DMS114 treated with DMSO at 0.1 percent for 48 hours (cell line): ENCODE results near the gene NUF2.
"Not testable (repeated sequence)": the region's sequence is repeated elsewhere in the genome, so short reads cannot be mapped to it uniquely, and the experiment has no call there.

Experiments
- DNase-seq: peaks from one replicate; lab custom pipeline; 2025; ENCODE audit not compliant: unreplicated experiment; lab: John Stamatoyannopoulos, UW

The NUF2 gene

DNA sequence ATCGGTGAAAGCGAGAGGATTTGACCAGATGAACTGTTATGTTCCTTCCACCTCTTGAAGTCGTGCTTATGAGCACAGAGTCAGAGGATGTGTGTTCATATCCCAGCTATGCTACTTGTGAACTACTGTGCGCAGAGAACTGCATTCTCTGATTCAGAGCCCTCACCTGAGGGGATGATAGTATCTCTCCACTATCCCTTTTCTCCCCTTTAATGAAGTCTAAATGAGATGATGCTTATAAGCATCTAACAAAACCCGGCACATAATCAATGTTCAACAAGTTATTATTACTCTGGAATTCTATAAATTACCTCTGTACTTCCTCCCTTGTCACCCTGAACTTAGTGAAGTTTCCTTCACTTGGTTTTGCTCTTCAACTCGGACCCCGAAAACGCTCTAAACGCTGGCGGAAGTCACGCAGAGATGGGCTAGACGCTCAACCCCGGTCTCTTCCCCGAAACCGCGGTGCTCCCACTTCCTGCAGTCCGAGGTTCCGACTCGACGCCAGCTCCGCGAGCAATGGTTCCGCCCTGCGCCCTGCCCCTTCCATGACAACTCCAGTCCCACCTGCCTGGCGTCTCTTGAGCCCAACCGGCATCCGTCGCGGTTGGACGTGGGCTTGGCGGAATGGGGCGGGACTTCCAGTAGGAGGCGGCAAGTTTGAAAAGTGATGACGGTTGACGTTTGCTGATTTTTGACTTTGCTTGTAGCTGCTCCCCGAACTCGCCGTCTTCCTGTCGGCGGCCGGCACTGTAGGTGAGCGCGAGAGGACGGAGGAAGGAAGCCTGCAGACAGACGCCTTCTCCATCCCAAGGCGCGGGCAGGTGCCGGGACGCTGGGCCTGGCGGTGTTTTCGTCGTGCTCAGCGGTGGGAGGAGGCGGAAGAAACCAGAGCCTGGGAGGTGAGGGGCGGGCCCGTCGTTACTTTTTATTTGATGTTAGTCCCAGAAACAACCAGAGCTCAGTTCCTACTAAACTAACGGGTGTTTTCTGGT lies at the start of gene NUF2:
NUF2 (plus strand) TSS at position 644 of the 995 bp plus-strand sequence. CDS start 4,098 bp downstream, outside the sequence.
- DNase-seq = peak; percentile 99

DNA sequence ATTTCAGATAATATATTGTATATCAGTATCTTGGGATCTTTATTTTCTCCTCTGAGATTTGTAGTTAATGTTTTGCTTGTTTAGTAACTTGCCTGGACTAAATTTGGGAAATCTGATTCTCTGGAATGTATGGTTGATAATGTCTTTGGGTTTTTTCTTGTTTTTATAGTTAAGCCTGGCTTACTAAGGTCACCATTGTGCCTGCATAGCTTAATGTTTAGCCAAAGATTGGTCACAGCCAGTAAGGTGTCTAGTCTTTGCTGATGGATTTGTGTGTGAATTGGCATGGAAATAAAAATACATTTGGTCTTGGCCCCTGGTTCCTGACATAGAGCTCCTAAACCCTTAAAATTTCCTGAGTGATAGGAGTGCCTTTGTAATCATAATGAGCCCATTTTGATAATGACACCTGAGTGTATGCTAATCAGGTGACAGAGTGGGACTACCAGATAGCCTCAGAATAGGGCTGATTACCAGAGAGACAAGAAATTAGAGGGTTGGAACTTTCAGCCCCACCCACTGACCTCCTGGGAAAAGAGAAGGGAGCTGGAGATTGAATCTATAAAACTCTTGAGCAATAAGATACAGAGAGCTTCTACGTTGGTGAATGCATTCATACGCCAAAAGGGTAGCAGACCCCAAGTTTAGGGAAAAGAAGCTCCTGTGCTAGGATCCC lies 47.9 kb upstream of the NUF2 start:
- no peak for DNase-seq

DNA sequence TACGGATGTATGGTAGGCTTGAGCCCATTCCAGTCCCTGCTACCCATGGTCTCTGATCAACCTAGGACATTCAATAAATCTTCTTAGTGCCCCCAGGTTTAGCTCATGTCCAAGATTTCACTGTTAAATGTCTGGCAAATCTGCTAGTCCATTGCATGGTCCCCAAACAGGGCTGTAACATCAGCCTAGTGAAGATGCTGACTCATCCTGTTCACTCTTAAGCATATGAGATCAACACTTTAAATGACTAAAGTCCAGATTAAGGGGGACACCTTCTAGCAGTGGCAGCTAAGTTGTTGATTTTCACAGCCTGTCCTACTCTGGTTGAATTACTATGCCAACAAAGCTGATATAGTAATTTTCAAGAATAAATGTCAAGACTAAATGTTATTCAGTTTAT lies 46.5 kb upstream of the NUF2 start:
- DNase-seq = no peak

DNA sequence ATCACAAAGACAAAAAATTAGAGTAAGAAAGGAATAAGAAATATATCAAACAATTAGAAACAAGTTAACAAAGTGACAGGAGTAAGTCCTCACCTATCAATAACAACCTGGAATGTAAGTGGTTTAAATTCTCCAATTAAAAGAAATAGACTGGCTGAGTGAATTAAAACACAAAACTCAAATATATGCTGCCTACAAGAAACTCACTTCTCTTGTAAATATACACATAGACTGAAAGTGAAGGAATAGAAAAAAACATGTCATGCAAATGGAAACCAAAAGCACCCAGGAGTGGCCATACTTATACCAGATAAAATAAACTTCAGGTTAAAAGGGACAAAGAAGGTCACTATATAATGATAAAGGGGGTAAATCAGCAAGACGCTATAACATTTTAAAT lies 43.2 kb upstream of the NUF2 start:
- DNase-seq = no peak

DNA sequence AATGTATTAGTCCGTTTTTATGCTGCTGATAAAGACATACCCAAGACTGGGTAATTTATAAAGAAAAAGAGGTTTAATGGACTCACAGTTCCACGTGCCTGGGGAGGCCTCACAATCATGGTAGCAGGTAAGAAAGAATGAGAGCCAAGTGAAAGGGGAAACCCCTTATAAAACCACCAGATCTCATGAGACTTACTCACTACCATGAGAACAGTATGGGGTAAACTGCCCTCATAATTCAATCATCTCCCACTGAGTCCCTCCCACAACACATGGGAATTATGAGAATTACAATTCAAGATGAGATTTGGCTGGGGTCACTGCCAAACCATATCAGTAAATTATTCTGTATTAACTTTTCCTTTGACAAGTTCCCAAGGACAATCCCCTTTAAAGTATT lies 36.9 kb upstream of the NUF2 start:
- not testable (repeated sequence) for DNase-seq

DNA sequence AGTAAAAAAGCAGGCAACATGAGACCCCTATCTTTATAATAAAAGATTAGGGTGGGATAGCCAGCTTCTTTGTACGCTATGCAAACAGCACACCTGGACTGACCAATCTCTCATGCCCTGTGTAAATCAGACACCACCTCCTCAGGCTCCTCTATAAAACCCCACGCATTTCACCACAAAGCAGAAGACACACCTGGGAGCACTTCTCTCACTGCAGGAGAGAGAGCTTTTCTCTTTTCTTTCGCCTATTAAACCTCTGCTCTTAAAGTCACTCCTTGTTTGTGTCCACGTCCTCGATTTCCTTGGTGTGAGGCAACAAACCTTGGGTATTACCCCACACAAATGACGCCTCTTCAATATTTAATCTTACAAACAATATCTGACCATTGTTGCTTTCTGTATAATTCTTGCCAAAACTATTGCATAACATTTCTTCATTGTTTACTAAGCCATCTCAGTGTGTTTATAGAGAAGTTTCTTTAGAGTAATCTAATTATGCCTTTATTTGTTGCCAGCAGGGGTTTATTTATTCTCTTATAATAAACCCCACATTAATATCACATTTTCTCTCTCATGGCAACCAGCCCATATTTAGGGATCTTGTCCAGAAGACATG lies 31.6 kb upstream of the NUF2 start:
- no peak for DNase-seq

DNA sequence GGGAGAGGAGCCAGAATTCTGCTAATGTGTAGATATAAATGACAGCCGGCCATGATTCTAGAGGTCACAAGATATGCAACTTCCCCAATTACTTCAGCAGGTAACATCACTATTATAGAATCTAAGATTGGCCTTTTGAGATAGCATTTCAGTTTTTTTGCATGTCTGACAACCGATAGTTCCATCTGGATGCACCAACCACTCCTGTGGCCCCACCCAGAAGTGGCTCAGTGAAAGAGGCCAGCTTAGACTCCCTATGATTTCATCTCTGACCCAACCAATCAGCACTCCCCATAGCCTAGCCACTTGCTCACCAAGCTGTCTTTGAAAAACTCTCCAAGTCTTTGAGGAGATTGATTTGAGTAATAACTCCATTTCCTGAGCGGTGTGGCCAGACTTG lies 30.3 kb upstream of the NUF2 start:
- DNase-seq = no peak

DNA sequence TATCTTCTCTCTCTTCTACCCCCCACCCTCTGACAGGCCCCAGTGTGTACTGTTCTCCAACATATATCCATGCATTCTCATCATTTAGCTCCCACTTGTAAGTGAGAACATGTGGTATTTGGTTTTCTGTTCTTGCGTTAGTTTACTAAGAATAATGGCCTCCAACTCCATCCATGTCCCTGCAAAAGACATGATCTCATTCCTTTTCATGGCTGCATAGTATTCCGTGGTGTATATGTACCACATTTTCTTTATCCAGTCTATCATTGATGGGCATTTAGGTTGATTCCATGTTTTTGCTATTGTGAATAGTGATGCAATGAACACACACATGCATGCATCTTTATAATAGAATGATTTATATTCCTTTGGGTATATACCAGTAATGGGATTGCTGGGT lies 29.6 kb upstream of the NUF2 start:
- not testable (repeated sequence) for DNase-seq

DNA sequence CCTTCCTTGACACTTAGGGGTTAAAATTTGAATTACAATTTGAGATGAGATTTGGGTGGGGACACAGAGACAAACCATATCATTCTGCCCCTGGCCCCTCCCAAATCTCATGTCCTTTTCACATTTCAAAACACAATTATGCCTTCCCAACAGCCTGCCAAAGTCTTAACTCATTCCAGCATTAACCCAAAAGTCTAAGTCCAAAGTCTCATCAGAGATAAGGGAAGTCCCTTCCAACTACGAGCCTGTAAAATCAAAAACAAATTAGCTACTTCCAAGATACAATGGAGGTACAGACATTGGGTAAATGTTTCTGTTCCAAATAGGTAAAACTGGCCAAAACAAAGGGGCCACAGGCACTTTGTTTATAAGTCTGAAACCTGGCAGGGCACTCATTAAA lies 28.3 kb upstream of the NUF2 start:
- DNase-seq = not testable (repeated sequence)

DNA sequence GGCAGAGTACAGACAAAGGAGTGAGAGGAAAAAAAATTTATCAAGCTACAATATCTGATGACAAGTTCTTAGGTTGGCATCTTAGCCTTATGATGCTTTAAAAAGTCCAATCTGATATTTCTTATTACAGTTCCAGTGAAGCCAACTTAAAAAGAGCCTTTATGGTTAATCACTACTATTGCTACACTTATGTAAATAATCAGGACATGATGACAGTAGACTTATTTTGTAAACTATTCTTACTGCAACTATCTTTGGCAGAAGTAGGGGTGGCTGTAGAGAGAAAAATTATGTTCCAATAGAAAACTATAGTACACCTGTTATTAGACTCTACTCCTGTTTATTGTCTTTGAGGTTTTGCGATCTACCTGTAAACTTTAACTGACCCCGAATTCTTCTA lies 25.8 kb upstream of the NUF2 start:
- no peak for DNase-seq

DNA sequence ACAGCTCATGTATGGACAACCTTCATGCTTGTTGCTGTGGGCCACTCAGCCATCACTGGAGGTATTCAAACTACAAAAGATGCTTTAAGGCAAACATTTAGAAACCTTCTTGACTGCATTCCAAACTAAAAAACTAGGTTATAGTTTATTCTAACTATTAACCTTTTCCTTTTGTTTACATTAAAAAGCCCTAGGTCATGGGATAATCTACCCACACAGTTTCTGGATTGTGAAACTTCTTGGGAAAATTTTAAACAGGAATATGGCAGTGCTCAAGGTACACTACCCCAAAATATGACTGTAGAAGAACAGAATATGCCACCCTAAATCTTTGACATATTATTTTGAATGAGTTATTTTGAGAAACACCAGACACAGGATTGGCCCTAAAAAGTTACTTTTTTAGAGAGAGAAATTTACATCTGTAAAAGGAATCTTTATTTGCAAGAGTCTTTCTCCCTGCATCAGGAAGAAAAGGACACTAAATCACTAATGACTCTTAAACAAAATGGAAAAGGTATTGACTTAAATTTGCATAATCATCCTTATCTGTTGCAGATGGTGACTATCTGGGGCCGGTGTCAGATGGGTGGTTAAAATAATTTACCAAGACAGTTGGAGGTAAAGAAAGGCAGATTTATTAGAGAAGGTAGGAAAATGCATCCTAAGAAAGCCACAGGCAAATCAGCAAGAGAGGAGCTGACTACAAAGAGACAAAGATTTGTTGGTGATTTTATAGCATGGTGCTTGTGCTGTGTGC lies 25.1 kb upstream of the NUF2 start:
- no peak for DNase-seq

DNA sequence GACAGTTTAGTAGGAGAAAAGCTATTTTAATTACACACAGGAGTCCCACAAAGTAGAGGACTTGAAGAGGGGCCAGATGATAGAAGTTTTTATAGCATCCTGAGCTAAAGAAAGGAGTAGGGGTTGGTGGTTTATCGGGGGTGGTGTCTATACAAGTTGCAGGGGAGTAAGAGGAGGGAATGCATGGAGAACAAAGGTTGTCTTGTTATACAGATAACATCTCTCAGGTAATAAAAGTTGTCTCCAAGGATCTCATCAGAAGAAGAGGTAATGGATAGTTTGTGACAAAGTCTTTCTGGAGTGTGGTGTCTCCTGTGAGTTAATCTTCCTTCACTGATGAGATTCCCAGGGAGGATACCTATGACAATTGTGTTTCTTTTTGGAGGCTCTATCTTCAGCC lies 23.4 kb upstream of the NUF2 start:
- no peak for DNase-seq

DNA sequence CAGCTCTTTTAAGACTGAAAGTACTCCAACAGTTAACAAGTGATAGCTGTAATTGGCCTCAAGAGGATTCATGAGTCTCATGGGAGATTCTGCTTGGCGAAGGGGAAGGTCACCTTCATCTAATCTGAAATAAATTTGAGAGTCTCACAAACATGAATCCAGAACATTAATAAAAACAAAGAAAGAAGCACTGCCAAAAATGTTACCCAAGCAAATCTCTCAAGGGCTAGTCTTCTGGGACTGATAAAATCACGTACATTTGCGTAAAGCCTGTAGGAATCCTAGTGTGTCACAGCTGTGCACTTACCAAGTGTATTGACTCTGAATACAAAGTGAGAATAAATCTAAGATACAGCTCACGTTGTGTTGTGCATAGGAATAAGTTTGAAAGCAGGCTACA lies 21.2 kb upstream of the NUF2 start:
- DNase-seq = no peak

DNA sequence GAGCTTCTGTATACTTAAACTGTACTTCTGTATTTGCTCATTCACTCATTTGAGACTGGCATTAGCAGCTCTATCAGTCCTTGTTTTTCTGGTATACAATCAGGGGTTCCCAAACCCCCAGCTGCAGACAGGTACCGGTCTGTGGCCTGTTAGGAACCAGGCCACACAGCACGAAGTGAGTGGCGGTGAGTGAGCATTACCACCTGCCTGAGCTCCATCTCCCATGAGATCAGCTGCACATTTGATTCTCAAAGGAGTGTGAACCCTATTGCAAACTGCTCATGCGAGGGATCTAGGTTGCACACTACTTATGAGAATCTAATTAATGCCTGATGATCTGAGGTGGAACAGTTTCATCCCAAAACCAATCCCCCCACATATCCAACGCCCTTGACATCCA lies 18.2 kb upstream of the NUF2 start:
- DNase-seq = no peak

DNA sequence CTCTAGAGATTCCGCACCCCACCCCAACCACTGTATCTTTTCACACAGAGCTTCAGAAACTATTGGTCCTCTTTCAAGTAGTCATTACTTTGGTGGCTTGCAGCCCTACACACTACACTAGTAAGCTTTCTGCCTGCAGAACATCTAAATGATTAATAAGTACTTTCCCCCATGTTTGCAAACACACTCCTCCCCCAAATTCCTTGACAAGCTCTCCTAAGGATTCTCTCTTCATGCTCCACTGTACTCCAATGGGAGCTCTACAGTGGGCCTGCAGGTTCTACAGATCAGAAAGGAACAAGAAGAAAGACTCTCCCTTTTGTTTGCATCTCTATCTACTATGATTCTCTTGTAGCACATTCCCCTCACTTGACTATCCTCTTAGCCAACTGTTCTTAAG lies 16.3 kb upstream of the NUF2 start:
- DNase-seq = no peak

DNA sequence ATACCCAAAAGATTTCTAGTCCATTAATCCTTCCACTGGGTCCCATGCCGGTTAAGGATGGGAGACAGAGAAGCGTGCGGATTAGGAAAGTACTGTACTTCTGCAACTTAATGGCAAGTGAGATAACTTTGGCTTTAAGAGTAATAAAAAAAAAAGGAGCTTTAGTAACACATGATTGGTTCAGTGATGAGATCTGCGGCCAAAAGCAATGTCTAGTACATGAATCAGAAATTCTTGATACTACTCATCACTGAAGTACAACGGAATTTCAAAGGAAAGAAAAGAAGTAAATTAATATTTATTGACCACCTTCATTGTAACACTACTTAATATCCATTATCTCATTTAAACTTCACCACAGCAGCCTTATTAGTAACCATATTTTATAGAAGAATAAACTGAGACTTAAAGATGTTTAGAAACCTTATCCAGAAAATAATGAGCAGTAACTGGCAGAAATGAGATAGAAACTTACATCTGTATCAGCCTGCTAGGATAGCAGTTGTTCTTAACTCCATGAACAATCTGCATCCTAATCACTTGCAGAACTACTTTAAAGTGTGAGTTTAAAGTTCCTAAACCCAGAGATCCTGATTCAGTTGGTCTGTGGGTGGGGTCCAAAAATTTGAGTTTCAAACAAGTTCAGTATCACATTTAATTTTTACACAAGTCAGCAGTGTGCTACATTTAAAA lies 14.1 kb upstream of the NUF2 start:
- DNase-seq = no peak

DNA sequence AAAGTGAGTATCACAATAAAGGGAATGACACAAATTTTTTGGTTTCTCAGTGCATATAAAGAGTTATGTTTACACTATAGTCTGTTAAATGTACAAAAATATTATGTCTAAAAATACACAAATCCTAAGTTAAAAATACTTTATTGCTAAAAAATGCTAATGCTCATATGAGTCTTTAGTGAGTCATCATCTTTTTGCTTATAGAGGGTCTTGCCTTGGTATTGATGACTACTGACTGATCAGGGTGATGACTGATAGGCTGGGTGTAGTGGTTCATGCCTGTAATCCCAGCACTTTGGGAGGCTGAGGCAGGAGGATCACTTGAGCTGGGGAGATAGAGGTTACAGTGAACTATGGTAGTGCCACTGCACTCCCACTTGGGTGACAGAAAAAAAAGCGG lies 12.9 kb upstream of the NUF2 start:
- no peak for DNase-seq

DNA sequence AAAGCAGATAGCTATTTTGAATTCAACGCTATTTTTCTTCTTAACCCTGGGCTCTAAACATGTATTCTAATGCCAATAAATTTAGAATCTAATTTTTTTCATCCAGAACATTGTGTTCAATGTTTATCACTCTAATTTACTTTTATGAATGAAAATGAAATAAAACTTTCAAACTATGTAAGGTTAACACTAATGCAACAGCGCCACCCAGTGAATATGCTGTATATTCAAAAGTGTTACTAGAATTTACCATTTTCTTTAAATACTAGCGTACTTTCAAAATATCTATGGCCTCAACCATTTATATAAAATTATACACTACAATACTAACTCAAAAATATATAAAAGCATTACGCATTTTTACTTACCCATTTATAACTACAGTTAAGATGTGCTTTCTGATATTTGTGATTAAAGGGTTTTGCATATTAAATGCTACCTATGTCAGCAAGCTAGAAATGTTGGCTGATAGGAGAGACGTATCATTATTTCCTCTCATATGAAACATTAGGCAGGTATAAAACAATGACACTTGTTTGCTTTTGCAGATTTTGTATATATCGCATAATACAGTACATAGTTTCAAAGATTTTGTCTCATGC lies 5.9 kb upstream of the NUF2 start:
- peak; percentile 30 for DNase-seq

DNA sequence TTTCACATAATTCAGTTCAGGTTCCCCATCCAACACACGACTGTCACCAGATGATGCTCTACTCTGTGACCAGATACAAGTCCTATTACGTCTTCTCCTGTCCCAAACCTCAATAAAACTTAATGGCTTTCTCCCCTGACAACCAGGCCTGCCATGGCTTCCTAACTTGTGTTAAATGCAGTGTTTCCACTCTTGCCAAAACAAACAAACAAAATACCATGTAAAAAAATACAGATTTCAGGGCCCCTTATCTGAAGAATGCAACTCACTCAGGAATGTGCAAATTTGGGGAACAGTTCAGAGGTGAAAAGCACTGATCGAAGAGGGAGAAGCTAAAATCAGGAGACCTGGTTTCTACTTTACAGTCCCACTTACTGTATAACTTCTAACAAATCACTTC lies 863 bp upstream of the NUF2 start:
- no peak for DNase-seq

DNA sequence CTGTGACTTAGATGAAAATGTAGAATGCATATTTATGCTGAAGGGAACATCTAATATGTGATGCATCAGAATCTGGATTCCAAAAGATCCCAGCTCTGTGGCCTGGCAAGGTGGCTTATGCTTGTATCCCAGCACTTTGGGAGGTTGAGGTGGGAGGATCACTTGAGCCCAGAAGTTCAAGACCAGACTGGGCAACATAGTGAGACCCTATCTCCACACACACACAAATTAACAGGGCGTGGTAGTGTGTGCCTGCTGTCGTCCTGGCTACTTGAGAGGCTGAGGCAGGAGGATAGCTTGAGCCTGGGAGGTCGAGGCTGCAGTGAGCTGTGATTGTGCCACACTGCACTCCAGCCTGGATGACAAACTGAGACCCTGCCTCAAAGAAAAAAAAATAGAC lies 1.6 kb downstream of the NUF2 start:
- not testable (repeated sequence) for DNase-seq
